Measurements from ENCODE around the gene DUXA. TPM values are rescaled to one million over a fixed set of nuclear protein-coding genes. Genes with fewer than 3 reads are reported as not detected.

DUXA gene
- total RNA-seq, 1 experiment from 2014 or later = not detected

DNA sequence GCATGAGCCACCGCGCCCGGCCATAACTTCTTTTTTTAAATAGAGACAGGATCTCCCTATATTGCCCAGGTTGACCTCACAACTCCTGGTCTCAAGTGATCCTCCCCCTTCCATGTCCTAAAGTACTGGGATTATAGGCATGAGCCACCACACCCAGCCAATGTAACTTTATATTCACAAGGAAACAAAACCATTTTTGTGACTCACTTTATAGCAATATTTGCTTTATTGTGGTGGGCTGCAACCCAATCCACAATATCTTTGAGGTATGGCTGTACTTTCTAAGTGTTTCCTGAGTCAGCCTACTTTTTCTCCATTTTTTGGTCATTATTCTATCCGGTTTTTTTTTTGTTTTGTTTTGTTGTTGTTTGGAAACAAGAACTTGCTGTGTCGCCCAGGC, 14.4 kb downstream of the DUXA start:
- Histone ChIP-seq H3K9me3 (ENCODE audit: control insufficient read depth, low read depth, low read length) (peaks cover 69% of the 10 kb centered on the region), H3K4me1 (ENCODE audit: insufficient read depth, low read length) (no peaks in the 10 kb centered on the region), H3K79me2 (ENCODE audit: insufficient read depth, low read length) (no peaks in the 10 kb centered on the region), H3K14ac (ENCODE audit: insufficient read depth, low read length) (no peak overlapping the region), H3K27me3 (ENCODE audit: insufficient read depth, low read length) (no peaks in the 10 kb centered on the region), H2BK20ac (ENCODE audit: low read depth, low read length, poor library complexity, severe bottlenecking) (no peak overlapping the region), H4K20me1 (ENCODE audit: control insufficient read depth, insufficient read depth, insufficient read length) (no peaks in the 10 kb centered on the region), H3K9ac (ENCODE audit: extremely low read depth, insufficient read length, low read length) (no peak overlapping the region), H2BK5ac (ENCODE audit: insufficient read length, low read length) (no peak overlapping the region), H3K4ac (ENCODE audit: low read depth, low read length) (no peak overlapping the region), H3K27ac (ENCODE audit: insufficient read length, low read depth, low read length) (no peak overlapping the region), H4K5ac (ENCODE audit: insufficient read length, low read depth, low read length) (no peak overlapping the region), H3K79me1 (ENCODE audit: insufficient read depth, low read depth, low read length, poor library complexity, severe bottlenecking) (no peaks in the 10 kb centered on the region), H4K8ac (replicated peaks; ENCODE audit: insufficient read length, low read depth, low read length) (no peak overlapping the region), H3K23ac (ENCODE audit: insufficient read length, low read depth, low read length) (no peak overlapping the region), H3K56ac (ENCODE audit: insufficient read length, low read depth, low read length) (no peak overlapping the region), H2BK120ac (ENCODE audit: low read depth, low read length, poor library complexity, severe bottlenecking) (no peak overlapping the region), H4K91ac (ENCODE audit: insufficient read length, low read depth, low read length) (no peak overlapping the region), H3K18ac (ENCODE audit: insufficient read length, low read depth, low read length) (no peak overlapping the region), H2AK5ac (ENCODE audit: insufficient read length, low read length) (no peak overlapping the region), H2BK12ac (ENCODE audit: insufficient read length, low read depth, low read length) (no peak overlapping the region), H3T11ph (ENCODE audit: low read length) (no peak overlapping the region), H3K23me2 (ENCODE audit: insufficient read length, low read depth, low read length, poor library complexity, severe bottlenecking) (no peaks in the 10 kb centered on the region), H2BK15ac (ENCODE audit: low read depth, low read length) (no peak overlapping the region), H3K4me2 (ENCODE audit: insufficient read depth, insufficient read length, low read length) (no peak overlapping the region), H2AFZ (ENCODE audit: low read length) (no peak overlapping the region)
- Mint-ChIP-seq H3K36me3 (ENCODE audit: insufficient read depth in 1 of 3, low read depth in 3 of 3) (peaks cover 4 to 26% (median 8%) of the 10 kb centered on the region in 3 experiments; a peak in 6 of 7 replicates), H3K9me3 (peaks cover 73 to 79% of the 10 kb centered on the region in 2 experiments), H3K4me3 (no peak overlapping the region), H3K27ac (no peak overlapping the region), H3K27me3 (ENCODE audit: low read depth) (peaks cover 6% of the 10 kb centered on the region), H3K4me1 (no peaks in the 10 kb centered on the region)
- no peak for DNase-seq
- WGBS (ENCODE audit: extremely low coverage, insufficient read length, low lambda C conversion rate) = no CpG with 5 or more reads among the region's 5 CpGs
- TF ChIP-seq, protein P1, sequence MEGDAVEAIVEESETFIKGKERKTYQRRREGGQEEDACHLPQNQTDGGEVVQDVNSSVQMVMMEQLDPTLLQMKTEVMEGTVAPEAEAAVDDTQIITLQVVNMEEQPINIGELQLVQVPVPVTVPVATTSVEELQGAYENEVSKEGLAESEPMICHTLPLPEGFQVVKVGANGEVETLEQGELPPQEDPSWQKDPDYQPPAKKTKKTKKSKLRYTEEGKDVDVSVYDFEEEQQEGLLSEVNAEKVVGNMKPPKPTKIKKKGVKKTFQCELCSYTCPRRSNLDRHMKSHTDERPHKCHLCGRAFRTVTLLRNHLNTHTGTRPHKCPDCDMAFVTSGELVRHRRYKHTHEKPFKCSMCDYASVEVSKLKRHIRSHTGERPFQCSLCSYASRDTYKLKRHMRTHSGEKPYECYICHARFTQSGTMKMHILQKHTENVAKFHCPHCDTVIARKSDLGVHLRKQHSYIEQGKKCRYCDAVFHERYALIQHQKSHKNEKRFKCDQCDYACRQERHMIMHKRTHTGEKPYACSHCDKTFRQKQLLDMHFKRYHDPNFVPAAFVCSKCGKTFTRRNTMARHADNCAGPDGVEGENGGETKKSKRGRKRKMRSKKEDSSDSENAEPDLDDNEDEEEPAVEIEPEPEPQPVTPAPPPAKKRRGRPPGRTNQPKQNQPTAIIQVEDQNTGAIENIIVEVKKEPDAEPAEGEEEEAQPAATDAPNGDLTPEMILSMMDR (conservative IDR thresholded peaks at IDR 0.05) = no peak

Measured in H9 (cell line).